ENCODE measurements around the gene WRNIP1. TPM values are rescaled to one million over a fixed set of nuclear protein-coding genes. Genes with fewer than 3 reads are reported as not detected.

WRNIP1 gene
- total RNA-seq, 1 experiment from 2014 or later = 38.1 TPM

DNA sequence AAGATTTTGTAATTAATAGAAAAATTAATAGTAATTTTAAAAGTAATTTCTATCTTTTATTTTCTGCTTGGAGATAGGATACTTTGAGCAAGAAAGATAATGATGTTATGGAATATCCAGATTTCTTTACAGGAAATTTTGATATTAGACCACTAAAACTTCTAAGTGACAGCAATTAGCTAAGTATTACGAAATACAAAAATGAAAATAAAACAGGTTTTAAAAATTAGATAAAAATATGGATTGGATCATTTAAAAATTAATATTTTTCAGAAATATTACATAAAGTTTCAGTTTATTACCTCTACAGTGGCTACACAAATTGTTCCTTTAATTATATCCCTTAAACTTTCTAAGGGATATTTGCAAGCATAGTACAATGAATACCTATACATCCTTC lies 10.3 kb upstream of the WRNIP1 start:
- TF ChIP-seq, protein P1, sequence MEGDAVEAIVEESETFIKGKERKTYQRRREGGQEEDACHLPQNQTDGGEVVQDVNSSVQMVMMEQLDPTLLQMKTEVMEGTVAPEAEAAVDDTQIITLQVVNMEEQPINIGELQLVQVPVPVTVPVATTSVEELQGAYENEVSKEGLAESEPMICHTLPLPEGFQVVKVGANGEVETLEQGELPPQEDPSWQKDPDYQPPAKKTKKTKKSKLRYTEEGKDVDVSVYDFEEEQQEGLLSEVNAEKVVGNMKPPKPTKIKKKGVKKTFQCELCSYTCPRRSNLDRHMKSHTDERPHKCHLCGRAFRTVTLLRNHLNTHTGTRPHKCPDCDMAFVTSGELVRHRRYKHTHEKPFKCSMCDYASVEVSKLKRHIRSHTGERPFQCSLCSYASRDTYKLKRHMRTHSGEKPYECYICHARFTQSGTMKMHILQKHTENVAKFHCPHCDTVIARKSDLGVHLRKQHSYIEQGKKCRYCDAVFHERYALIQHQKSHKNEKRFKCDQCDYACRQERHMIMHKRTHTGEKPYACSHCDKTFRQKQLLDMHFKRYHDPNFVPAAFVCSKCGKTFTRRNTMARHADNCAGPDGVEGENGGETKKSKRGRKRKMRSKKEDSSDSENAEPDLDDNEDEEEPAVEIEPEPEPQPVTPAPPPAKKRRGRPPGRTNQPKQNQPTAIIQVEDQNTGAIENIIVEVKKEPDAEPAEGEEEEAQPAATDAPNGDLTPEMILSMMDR (conservative IDR thresholded peaks at IDR 0.05) = no peak
- Mint-ChIP-seq H3K27ac (no peak overlapping the region), H3K4me3 (no peak overlapping the region), H3K9me3 (no peaks in the 10 kb centered on the region; a peak in 1 of 5 replicates), H3K36me3 (ENCODE audit: insufficient read depth in 1 of 3, low read depth in 3 of 3) (no peaks in the 10 kb centered on the region), H3K27me3 (ENCODE audit: low read depth) (peaks cover 4% of the 10 kb centered on the region), H3K4me1 (peaks cover under 1% of the 10 kb centered on the region in 2 experiments; a peak in 3 of 4 replicates)
- Histone ChIP-seq H4K8ac (replicated peaks; ENCODE audit: insufficient read length, low read depth, low read length) (no peak overlapping the region), H2BK20ac (ENCODE audit: low read depth, low read length, poor library complexity, severe bottlenecking) (no peak overlapping the region), H2BK120ac (ENCODE audit: low read depth, low read length, poor library complexity, severe bottlenecking) (no peak overlapping the region), H4K20me1 (ENCODE audit: control insufficient read depth, insufficient read depth, insufficient read length) (no peaks in the 10 kb centered on the region), H3K79me1 (ENCODE audit: insufficient read depth, low read depth, low read length, poor library complexity, severe bottlenecking) (no peaks in the 10 kb centered on the region), H3T11ph (ENCODE audit: low read length) (no peak overlapping the region), H3K9me3 (ENCODE audit: control insufficient read depth, low read depth, low read length) (no peaks in the 10 kb centered on the region), H3K14ac (ENCODE audit: insufficient read depth, low read length) (no peak overlapping the region), H4K91ac (ENCODE audit: insufficient read length, low read depth, low read length) (no peak overlapping the region), H3K79me2 (ENCODE audit: insufficient read depth, low read length) (no peaks in the 10 kb centered on the region), H2AK5ac (ENCODE audit: insufficient read length, low read length) (no peak overlapping the region), H4K5ac (ENCODE audit: insufficient read length, low read depth, low read length) (no peak overlapping the region), H2BK12ac (ENCODE audit: insufficient read length, low read depth, low read length) (no peak overlapping the region), H3K23ac (ENCODE audit: insufficient read length, low read depth, low read length) (no peak overlapping the region), H3K56ac (ENCODE audit: insufficient read length, low read depth, low read length) (no peak overlapping the region), H3K27ac (ENCODE audit: insufficient read length, low read depth, low read length) (no peak overlapping the region), H3K9ac (ENCODE audit: extremely low read depth, insufficient read length, low read length) (no peak overlapping the region), H2AFZ (ENCODE audit: low read length) (no peak overlapping the region), H3K27me3 (ENCODE audit: insufficient read depth, low read length) (no peaks in the 10 kb centered on the region), H3K4ac (ENCODE audit: low read depth, low read length) (no peak overlapping the region), H3K23me2 (ENCODE audit: insufficient read length, low read depth, low read length, poor library complexity, severe bottlenecking) (no peaks in the 10 kb centered on the region), H3K4me2 (ENCODE audit: insufficient read depth, insufficient read length, low read length) (no peak overlapping the region), H2BK5ac (ENCODE audit: insufficient read length, low read length) (no peak overlapping the region), H2BK15ac (ENCODE audit: low read depth, low read length) (no peak overlapping the region), H3K18ac (ENCODE audit: insufficient read length, low read depth, low read length) (no peak overlapping the region), H3K4me1 (ENCODE audit: insufficient read depth, low read length) (no peaks in the 10 kb centered on the region)
- no CpG with 5 or more reads among the region's 1 CpG for WGBS (ENCODE audit: extremely low coverage, insufficient read length, low lambda C conversion rate)
- no peak for DNase-seq
